ENCODE results near the gene ADGRB3.
"Not testable (repeated sequence)": the region's sequence is repeated elsewhere in the genome, so short reads cannot be mapped to it uniquely, and the experiment has no call there.

ADGRB3 gene

DNA sequence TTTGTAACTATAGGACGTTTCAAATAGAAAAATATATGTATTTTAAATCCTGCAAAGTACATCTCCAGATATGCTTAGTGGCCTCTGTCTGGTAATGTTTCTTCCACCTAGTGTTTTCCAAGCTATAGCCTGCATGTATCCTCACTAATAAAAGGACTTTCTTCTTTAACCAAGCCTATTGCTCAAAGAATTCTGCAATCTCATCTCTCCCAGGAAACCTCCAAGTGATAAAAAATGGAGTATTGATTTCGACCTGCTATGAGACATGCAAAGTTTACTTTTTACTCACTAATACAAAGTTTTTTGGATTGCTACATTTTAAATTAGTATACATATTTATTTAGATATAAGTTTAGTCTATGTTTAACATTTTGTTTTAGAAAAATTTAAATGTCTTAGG, 23.3 kb downstream of the ADGRB3 start:
- TF ChIP-seq, protein P1, sequence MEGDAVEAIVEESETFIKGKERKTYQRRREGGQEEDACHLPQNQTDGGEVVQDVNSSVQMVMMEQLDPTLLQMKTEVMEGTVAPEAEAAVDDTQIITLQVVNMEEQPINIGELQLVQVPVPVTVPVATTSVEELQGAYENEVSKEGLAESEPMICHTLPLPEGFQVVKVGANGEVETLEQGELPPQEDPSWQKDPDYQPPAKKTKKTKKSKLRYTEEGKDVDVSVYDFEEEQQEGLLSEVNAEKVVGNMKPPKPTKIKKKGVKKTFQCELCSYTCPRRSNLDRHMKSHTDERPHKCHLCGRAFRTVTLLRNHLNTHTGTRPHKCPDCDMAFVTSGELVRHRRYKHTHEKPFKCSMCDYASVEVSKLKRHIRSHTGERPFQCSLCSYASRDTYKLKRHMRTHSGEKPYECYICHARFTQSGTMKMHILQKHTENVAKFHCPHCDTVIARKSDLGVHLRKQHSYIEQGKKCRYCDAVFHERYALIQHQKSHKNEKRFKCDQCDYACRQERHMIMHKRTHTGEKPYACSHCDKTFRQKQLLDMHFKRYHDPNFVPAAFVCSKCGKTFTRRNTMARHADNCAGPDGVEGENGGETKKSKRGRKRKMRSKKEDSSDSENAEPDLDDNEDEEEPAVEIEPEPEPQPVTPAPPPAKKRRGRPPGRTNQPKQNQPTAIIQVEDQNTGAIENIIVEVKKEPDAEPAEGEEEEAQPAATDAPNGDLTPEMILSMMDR (IDR thresholded peaks at IDR 0.05; ENCODE audit: borderline replicate concordance, control extremely low read depth, extremely low read depth, insufficient read depth, missing control alignments), result no peak
- in situ Hi-C loops (cut with MboI; ENCODE audit: low sequenced_read_pairs, unreplicated experiment), result no loop called here
- DNase-seq (ENCODE audit: low spot score), result no peak

DNA sequence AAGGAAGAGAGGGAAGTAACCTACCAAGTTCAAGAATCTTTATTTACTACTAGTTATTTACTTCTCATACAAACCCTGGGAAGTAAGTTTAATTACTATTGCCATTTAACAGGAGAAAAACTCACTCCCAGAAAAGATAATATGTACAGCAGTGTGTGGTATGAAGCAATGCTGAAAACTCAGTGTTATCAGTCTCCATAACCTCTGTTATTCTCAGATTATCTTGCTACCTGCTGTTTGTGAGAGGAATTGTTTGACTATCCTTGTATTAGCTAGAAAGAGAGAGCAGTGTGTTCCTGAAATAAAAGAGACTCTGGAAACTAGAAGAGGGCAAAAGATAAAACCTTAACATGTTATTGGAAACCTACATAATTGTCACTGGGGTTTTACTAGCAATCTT, 38.2 kb downstream of the ADGRB3 start:
- in situ Hi-C loops (cut with MboI; ENCODE audit: low sequenced_read_pairs, unreplicated experiment), result no loop called here
- TF ChIP-seq, protein P1 (IDR thresholded peaks at IDR 0.05; ENCODE audit: borderline replicate concordance, control extremely low read depth, extremely low read depth, insufficient read depth, missing control alignments), result no peak
- DNase-seq (ENCODE audit: low spot score), result no peak

DNA sequence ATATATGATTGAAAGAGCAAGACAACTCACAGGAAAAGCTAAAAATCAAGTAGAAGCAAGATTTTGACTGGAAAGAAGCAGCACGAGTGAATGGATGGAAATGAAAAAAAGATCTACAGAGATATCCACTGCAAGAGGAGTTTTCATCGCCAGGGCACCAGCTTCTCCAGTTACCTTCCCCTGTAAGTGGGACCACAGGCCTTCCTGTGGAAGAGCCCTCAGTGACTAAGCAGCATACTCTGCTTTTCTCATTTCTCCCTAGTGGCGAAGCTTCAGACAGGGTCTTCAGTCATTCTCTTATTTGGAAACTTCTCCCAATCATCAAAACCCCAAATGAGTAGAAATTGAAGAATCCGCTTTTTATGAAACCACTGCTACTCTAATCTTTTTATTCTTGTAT, 40.5 kb downstream of the ADGRB3 start:
- DNase-seq (ENCODE audit: low spot score), result no peak
- in situ Hi-C loops (cut with MboI; ENCODE audit: low sequenced_read_pairs, unreplicated experiment), result no loop called here
- TF ChIP-seq, protein P1 (IDR thresholded peaks at IDR 0.05; ENCODE audit: borderline replicate concordance, control extremely low read depth, extremely low read depth, insufficient read depth, missing control alignments), result no peak

DNA sequence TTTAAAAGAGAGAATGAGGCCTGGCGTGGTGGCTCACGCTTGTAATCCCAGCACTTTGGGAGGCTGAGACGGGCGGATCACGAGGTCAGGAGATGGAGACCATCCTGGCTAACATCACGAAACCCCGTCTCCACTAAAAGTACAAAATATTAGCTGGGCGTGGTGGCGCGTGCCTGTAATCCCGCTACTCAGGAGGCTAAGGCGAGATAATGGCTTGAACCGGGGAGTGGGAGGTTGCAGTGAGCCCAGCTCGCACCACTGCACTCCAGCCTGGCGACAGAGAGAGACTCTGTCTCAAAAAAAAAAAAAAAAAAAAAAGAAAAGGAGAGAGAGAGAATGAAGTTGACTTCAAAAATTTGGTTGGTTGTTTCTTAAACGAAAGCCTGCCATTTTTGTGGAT, 41.0 kb downstream of the ADGRB3 start:
- in situ Hi-C loops (cut with MboI; ENCODE audit: low sequenced_read_pairs, unreplicated experiment); DNase-seq (ENCODE audit: low spot score): not testable (repeated sequence)

DNA sequence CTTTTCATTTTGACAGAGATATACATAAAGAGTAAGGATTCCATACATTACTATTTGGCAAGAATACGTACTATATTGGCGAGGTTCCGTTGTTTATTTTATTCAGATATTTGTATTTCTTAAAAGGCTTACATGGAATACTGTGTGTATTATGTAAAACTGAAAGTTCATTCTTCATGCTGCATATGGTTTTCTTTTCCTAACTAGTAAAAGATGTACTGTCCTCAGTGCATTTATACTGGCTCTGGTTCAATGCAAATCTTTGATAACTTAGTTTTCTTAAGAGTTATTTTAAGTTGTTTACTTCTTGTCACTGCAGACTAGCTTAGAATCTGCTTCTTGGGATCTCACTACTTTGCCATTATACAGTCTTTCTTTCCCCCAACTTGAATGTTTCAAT, 42.0 kb downstream of the ADGRB3 start:
- TF ChIP-seq, protein P1 (IDR thresholded peaks at IDR 0.05; ENCODE audit: borderline replicate concordance, control extremely low read depth, extremely low read depth, insufficient read depth, missing control alignments), result no peak
- in situ Hi-C loops (cut with MboI; ENCODE audit: low sequenced_read_pairs, unreplicated experiment), result no loop called here
- no peak for DNase-seq (ENCODE audit: low spot score)

DNA sequence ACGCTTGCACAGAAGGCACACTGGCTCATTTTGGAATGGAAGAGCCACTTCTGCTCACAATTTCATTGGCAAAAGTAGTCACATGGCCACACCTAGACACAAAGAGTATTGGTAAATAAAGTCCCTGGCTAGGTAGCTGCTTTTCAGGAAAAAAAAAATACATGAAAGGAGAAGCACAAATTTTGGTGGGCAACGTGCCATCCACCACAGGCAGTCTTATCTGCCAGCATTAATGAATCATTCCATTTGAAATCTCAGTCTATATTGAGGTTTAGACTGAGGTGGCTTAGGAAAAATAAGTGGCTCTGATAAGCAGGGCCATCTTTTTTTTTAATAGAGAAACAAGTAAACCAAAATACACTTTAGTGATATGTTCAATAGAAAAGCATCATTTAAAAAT, 44.3 kb downstream of the ADGRB3 start:
- TF ChIP-seq, protein P1 (IDR thresholded peaks at IDR 0.05; ENCODE audit: borderline replicate concordance, control extremely low read depth, extremely low read depth, insufficient read depth, missing control alignments), result no peak
- DNase-seq (ENCODE audit: low spot score), result no peak
- in situ Hi-C loops (cut with MboI; ENCODE audit: low sequenced_read_pairs, unreplicated experiment), result no loop called here

DNA sequence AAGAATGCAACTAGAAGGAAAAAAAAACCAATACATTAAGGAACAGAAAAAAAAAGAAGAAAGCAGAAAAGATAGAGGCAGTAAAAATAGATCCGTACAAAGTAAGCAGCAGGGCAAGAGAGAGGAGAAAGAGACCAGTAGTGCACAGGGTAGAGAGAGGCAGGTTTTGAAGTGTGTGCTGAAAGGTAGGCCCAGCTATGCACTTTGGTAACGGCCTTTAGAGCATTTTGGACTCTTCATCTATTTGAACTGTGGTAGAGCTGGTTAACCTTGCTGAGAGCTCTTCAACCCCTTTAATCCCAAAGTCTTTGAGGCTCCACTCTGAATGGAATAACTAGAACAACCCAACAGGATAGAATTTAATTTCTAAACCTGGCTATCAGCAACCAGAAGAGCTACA, 45.2 kb downstream of the ADGRB3 start:
- no peak for DNase-seq (ENCODE audit: low spot score)
- in situ Hi-C loops (cut with MboI; ENCODE audit: low sequenced_read_pairs, unreplicated experiment), result no loop called here
- TF ChIP-seq, protein P1 (IDR thresholded peaks at IDR 0.05; ENCODE audit: borderline replicate concordance, control extremely low read depth, extremely low read depth, insufficient read depth, missing control alignments), result no peak

Data from GM13976 (cell line).